HCT116 (cell line): ENCODE data around the gene G2E3. TPM values are rescaled to one million over a fixed set of nuclear protein-coding genes. Genes with fewer than 3 reads are reported as not detected.

Experiments used
- ATAC-seq: fragments of 200-7000 bp; cut with Tn5 transposase; 2 replicates; pipeline ENCODE4 v1.9.1; 2020; ENCODE audit warnings: mild to moderate bottlenecking, moderate library complexity
- BruUV-seq: library from RNA; stranded (reverse); fragments of 400-500 nt; replicated peaks from 2 replicates; lab custom pipeline; 2021; lab: Mats Ljungman, UMichigan
- CTCF ChIA-PET: fragments of 300-600 bp; sonication (Branson Sonifier 250); formaldehyde crosslinking; loops from one replicate; lab custom pipeline; 2021; ENCODE audit warnings: antibody characterized with exemption; lab: Charles Lee
- POLR2A ChIA-PET: fragments of 300-600, 350-600 bp; sonication (Branson Sonifier 250); formaldehyde crosslinking; loops from one replicate; lab custom pipeline; 2021; ENCODE audit warnings: antibody characterized with exemption; lab: Charles Lee
- RAD21 ChIA-PET, 2 experiments: fragments of 300-600 bp; sonication (Branson Sonifier 250); formaldehyde crosslinking; loops; one replicate each; lab custom pipeline; 2023; ENCODE audit warnings: low total read pairs in 2 of 2; ENCODE audit not compliant: uncharacterized antibody in 2 of 2, unreplicated experiment in 2 of 2, low non-redundant PET in 1 of 2; lab: Charles Lee
- DNase-seq: peaks from one replicate; pipeline ENCODE4 v3.0.0-alpha.2; 2010; ENCODE audit warnings: low read depth, low spot score
- H2AFZ ChIP-seq: fragments of 200-600 bp; shearing (Covaris generic), sonication (generic); 2 replicates; pipeline ENCODE4 v1.6.1; 2017; ENCODE audit warnings: low read depth, mixed run types, mixed read lengths, antibody characterized with exemption, low read length; ENCODE audit not compliant: poor library complexity, severe bottlenecking
- H3K27ac ChIP-seq: 2 replicates; pipeline ENCODE4 v1.5.1; 2012; ENCODE audit warnings: low read depth, low read length
- H3K27me3 ChIP-seq: fragments of 200-600 bp; sonication (generic); 2 replicates; pipeline ENCODE4 v1.6.1; 2016; ENCODE audit warnings: mixed run types, low read length, mixed read lengths; ENCODE audit not compliant: insufficient read depth
- H3K36me3 ChIP-seq, 2 experiments: fragments of 200-500 bp in 1 of 2; fragments of 200-600 bp in 1 of 2; sonication (Bioruptor generic) in 1 of 2; sonication (generic) in 1 of 2; 2 replicates each; pipeline versions ENCODE4 v1.5.1 to v1.6.1; 2014 to 2016; ENCODE audit warnings: low read length in 2 of 2, inconsistent platforms in 1 of 2, mixed read lengths in 1 of 2, mixed run types in 1 of 2; ENCODE audit not compliant: insufficient read depth in 2 of 2, control insufficient read depth in 1 of 2
- H3K4me1 ChIP-seq, 2 experiments: fragments of 200-600 bp in 1 of 2; sonication (generic) in 1 of 2; 2 replicates each; pipeline versions ENCODE4 v1.5.1 to v1.6.1; 2012 to 2017; ENCODE audit warnings: low read length in 2 of 2, inconsistent platforms in 1 of 2, mild to moderate bottlenecking in 1 of 2, mixed read lengths in 1 of 2, mixed run types in 1 of 2, moderate library complexity in 1 of 2; ENCODE audit not compliant: insufficient read depth in 2 of 2, control insufficient read depth in 1 of 2
- H3K4me2 ChIP-seq: fragments of 200-600 bp; sonication (generic); 2 replicates; pipeline ENCODE4 v1.6.1; 2017; ENCODE audit warnings: mixed run types, low read length, mixed read lengths
- H3K4me3 ChIP-seq, 2 experiments: fragments of 200-600 bp in 1 of 2; sonication (generic) in 1 of 2; replicated peaks in 1 of 2; 2 replicates each; pipeline ENCODE4 v1.5.1; 2011 to 2016; ENCODE audit warnings: low read length in 2 of 2, control low read depth in 1 of 2, low read depth in 1 of 2, mild to moderate bottlenecking in 1 of 2, mixed read lengths in 1 of 2, mixed run types in 1 of 2
- H3K79me2 ChIP-seq: fragments of 200-600 bp; sonication (generic); 2 replicates; pipeline ENCODE4 v1.6.1; 2017; ENCODE audit warnings: mild to moderate bottlenecking, mixed run types, low read length, moderate library complexity, mixed read lengths; ENCODE audit not compliant: insufficient read depth
- H3K9ac ChIP-seq: fragments of 200-600 bp; sonication (generic); 2 replicates; pipeline ENCODE4 v1.6.1; 2016; ENCODE audit warnings: low read length, mixed read lengths
- H3K9me2 ChIP-seq: fragments of 200-600 bp; sonication (generic), shearing (Covaris generic); 2 replicates; pipeline ENCODE4 v1.6.1; 2017; ENCODE audit warnings: mixed run types, mild to moderate bottlenecking, moderate library complexity; ENCODE audit not compliant: insufficient read depth
- H3K9me3 ChIP-seq, 2 experiments: fragments of 200-500 bp in 1 of 2; fragments of 200-600 bp in 1 of 2; sonication (Bioruptor generic) in 1 of 2; sonication (generic) in 1 of 2; 2 replicates each; pipeline ENCODE4 v1.6.1; 2014 to 2017; ENCODE audit warnings: low read length in 2 of 2, mixed read lengths in 2 of 2, inconsistent platforms in 1 of 2, low read depth in 1 of 2, mild to moderate bottlenecking in 1 of 2, mixed run types in 1 of 2, moderate library complexity in 1 of 2; ENCODE audit not compliant: control insufficient read depth in 1 of 2, insufficient read depth in 1 of 2
- H4K20me1 ChIP-seq: fragments of 200-600 bp; sonication (generic), shearing (Covaris generic); 2 replicates; pipeline ENCODE4 v1.6.1; 2017; ENCODE audit warnings: mixed run types, mild to moderate bottlenecking, moderate library complexity; ENCODE audit not compliant: insufficient read depth
- ATF3 ChIP-seq: IDR thresholded peaks from 2 replicates; pipeline ENCODE4 v1.6.1; 2012
- CEBPB ChIP-seq: IDR thresholded peaks from 2 replicates; pipeline ENCODE4 v1.6.1; 2012; ENCODE audit warnings: low read depth
- EZH2 ChIP-seq: fragments of 200-600 bp; sonication (generic); IDR thresholded peaks from 2 replicates; pipeline ENCODE4 v1.6.1; 2017; ENCODE audit warnings: antibody characterized with exemption, mixed run types
- POLR2AphosphoS5 ChIP-seq: IDR thresholded peaks from 2 replicates; pipeline ENCODE4 v1.6.1; 2011; ENCODE audit warnings: mild to moderate bottlenecking, low read depth, low read length, moderate library complexity
- RAD21 ChIP-seq: IDR thresholded peaks from 2 replicates; pipeline ENCODE4 v1.6.1; 2012; ENCODE audit warnings: low read depth, mild to moderate bottlenecking
- REST ChIP-seq: IDR thresholded peaks from 2 replicates; pipeline ENCODE4 v1.6.1; 2012; ENCODE audit warnings: low read depth
- SIN3A ChIP-seq: IDR thresholded peaks from 2 replicates; pipeline ENCODE4 v1.6.1; 2012; ENCODE audit warnings: low read depth
- SP1 ChIP-seq: IDR thresholded peaks from 2 replicates; pipeline ENCODE4 v1.6.1; 2012; ENCODE audit warnings: low read depth
- SRF ChIP-seq: IDR thresholded peaks from 2 replicates; pipeline ENCODE4 v1.6.1; 2012; ENCODE audit warnings: low read depth
- TCF7L2 ChIP-seq: IDR thresholded peaks from 2 replicates; pipeline ENCODE4 v1.7.0; 2011; ENCODE audit warnings: borderline replicate concordance, inconsistent platforms; ENCODE audit not compliant: insufficient read depth, insufficient read length; ENCODE audit errors: extremely low read depth
- YY1 ChIP-seq: IDR thresholded peaks from 2 replicates; pipeline ENCODE4 v1.6.1; 2011; ENCODE audit warnings: low read length, low read depth, moderate library complexity, mild to moderate bottlenecking; ENCODE audit not compliant: insufficient replicate concordance; ENCODE audit errors: extremely low read depth
- intact Hi-C: fragments of 100-400 bp; cut with micrococcal nuclease; formaldehyde crosslinking; loops from 2 replicates; pipeline ENCODE4 v1.10.0; 2022
- total RNA-seq: library from RNA; stranded (reverse); gene quantifications from one replicate; pipeline ENCODE4 v1.2.1, GENCODE V29; 2021; ENCODE audit not compliant: unreplicated experiment

The G2E3 gene
- total RNA-seq, 1 experiment from 2014 or later, result 47.0 TPM

GRCh38 chr14:30645600-30645999, 86.6 kb downstream of the G2E3 start (continued):
- TF ChIP-seq ATF3, result no peak

- peaks cover 18 to 29% of the 10 kb centered on the region in 2 experiments; a peak in 3 of 4 replicates for H3K36me3 ChIP-seq
- H4K20me1 ChIP-seq, result no peaks in the 10 kb centered on the region
- ChIA-PET RAD21 (no interaction called here), POLR2A (no interaction called here)
- no peaks in the 10 kb centered on the region for H3K27me3 ChIP-seq
- no peak overlapping the region for H3K4me2 ChIP-seq
- DNase-seq (no peak), ATAC-seq (no peak)
- intact Hi-C loops, result no loop called here
- BruUV-seq, result no TSS peak
- TF ChIP-seq SP1 (no peak), SIN3A (no peak), YY1 (no peak), CEBPB (no peak), EZH2 (no peak), RAD21 (no peak), SRF (no peak), POLR2AphosphoS5 (no peak), REST (no peak), TCF7L2 (no peak)
- TF ChIP-seq, all 23 proteins: peak for 0
- no peak overlapping the region for H3K27ac ChIP-seq
- no peaks in the 10 kb centered on the region for H3K4me1 ChIP-seq
- no peaks in the 10 kb centered on the region for H3K9me2 ChIP-seq
- H3K4me3 ChIP-seq, result no peak overlapping the region
- H3K79me2 ChIP-seq, result peaks cover 26% of the 10 kb centered on the region
- CTCF ChIA-PET, result no interaction called here
- H3K9ac ChIP-seq, result no peak overlapping the region
- H3K9me3 ChIP-seq, result no peaks in the 10 kb centered on the region; a peak in 1 of 4 replicates
- no peak overlapping the region for H2AFZ ChIP-seq
These were observed 89.5 kb downstream of the G2E3 start for GRCh38 chr14:30648471-30648870.
